Mammary epithelial cell (primary cell): Measurements from ENCODE around the gene ATP10A.

ENCODE experiments used
- EZH2 ChIP-seq: IDR thresholded peaks from 2 replicates; pipeline ENCODE4 v1.6.1; 2012; ENCODE audit warnings: low read length, inconsistent platforms, borderline replicate concordance
- TF ChIP-seq, protein P1 (sequence below), 2 donors: IDR thresholded peaks in 1 of 2; conservative IDR thresholded peaks in 1 of 2; 2 replicates each; pipeline ENCODE4 v1.5.1; 2011 to 2012; ENCODE audit warnings: inconsistent platforms in 2 of 2, low read length in 2 of 2, mild to moderate bottlenecking in 2 of 2, control low read depth in 1 of 2, low read depth in 1 of 2; ENCODE audit not compliant: insufficient read depth in 1 of 2; ENCODE audit errors: extremely low read depth in 1 of 2

DNA sequence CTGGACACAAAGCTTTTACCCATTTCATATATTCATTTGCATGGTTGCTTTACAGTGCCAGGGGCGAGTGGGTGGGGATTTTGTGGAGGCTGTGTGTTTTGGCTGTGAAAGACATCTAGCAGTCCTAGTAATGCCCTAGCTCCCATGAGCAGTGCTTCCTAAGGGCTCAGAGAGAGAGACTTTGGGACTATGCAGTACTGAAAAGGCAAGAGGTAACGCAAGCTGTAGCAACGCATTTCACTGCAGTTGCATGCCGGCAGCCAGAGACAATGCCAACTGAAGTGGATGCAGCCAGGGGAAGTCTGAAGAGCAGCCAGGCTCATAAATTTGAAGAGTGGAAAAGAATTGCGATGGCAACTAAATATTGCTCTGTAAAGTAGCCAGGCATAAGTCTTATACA lies 27.4 kb upstream of the ATP10A start:
- TF ChIP-seq, protein P1, sequence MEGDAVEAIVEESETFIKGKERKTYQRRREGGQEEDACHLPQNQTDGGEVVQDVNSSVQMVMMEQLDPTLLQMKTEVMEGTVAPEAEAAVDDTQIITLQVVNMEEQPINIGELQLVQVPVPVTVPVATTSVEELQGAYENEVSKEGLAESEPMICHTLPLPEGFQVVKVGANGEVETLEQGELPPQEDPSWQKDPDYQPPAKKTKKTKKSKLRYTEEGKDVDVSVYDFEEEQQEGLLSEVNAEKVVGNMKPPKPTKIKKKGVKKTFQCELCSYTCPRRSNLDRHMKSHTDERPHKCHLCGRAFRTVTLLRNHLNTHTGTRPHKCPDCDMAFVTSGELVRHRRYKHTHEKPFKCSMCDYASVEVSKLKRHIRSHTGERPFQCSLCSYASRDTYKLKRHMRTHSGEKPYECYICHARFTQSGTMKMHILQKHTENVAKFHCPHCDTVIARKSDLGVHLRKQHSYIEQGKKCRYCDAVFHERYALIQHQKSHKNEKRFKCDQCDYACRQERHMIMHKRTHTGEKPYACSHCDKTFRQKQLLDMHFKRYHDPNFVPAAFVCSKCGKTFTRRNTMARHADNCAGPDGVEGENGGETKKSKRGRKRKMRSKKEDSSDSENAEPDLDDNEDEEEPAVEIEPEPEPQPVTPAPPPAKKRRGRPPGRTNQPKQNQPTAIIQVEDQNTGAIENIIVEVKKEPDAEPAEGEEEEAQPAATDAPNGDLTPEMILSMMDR (conservative IDR thresholded peaks at IDR 0.05 in 1 of 2, IDR thresholded peaks at IDR 0.05 in 1 of 2; ENCODE audit: extremely low read depth in 1 of 2, insufficient read depth in 1 of 2, low read depth in 1 of 2, low read length in 2 of 2) = no peak
- TF ChIP-seq EZH2 = no peak
